Pons (tissue), 1 donor: ENCODE measurements around the gene CORT.

ENCODE experiments used
- DNase-seq: peaks from one replicate; pipeline ENCODE4 v3.0.0-alpha.2; 2016; ENCODE audit warnings: low spot score

The CORT gene

GRCh38 chr1:10474613-10475507 lies 25.0 kb downstream of the CORT start, which contains the start of gene PEX14:
Gene PEX14 (plus strand): TSS chr1:10474950. CDS start chr1:10474967, 17 bp downstream.
- DNase-seq, result peak; percentile 71

DNA sequence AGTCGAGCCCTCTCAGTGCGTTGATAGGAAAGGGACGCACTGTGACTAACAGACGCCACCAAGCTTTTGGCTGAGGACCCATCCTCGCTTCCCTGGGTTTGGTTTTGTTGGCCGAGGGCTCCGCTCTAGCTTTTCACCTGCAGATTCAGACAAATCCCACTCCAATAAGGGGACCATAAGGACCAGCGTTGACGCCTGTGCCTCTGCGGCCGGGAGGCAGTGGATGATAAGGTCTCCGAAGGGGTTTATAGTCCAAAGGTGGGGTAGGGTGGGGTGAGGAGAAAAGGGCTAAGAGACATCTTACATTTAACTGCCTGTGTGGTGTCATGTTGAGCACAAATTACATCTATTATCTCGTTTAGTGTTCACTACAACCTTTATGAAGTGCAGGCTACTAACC lies 25.7 kb downstream of the CORT start:
- DNase-seq, result no peak

DNA sequence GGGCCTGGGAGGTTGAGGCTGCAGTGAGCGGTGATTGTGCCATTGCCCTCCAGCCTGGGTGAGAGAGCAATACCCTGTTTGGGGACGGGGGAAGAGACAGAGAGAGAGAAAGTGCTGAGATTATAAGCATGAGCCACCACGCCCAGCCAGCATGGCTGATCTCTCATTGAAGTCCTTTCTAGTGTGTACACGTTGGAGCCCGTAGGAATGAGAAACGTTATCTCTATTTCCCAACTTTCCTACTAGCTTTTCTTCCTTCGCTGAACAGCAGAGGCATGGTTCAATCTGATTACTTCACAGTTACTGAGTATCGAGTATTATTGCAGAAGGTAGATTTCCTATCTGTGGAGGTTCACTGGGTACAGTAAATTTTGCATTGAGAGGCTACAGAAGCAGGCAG lies 29.5 kb downstream of the CORT start:
- DNase-seq, result no peak

DNA sequence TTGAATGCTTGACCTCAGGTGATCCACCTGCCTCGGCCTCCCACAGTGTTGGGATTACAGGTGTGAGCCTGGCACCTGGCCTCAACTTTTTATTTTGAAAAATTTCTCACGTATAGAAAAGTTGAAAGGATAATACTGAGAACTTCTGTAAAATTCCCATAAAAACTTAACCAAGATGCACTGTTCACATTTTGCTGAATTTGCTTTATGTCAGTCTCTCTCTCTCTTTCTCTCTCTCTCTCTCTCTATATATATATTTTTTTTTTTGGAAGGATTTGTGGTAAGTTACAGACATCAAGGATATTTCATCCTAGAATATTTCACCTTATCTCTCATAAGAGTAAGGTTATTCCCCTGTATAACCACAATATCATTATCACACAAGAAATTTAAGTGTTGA lies 30.8 kb downstream of the CORT start:
- no peak for DNase-seq

DNA sequence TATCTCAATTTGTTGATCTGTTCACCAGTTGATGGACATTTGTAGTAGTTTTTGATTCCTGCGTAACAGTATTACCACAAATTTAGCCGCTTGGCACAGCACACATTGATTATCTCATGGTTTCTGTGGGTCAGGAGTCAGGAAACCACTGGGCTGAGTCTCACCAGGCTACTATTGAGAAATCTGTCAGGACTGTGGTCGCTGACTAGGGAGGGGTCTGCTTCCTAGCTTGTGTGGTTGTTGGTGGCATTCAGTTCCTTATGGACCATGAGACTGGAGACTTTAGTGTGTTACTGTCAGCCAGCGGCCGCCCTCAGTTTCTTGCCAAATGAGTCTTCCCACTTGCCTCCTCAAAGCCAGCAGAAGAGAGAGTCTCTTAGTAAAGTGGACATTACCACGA lies 34.7 kb downstream of the CORT start:
- DNase-seq, result no peak

- no peak for DNase-seq
Observed at GRCh38 chr1:10489291-10490055, 39.6 kb downstream of the CORT start.

- no peak for DNase-seq
Observed at GRCh38 chr1:10490286-10490970, 40.6 kb downstream of the CORT start.

GRCh38 chr1:10494418-10494753 lies 44.6 kb downstream of the CORT start:
- DNase-seq, result no peak

GRCh38 chr1:10494754-10495474 lies 45.1 kb downstream of the CORT start:
- DNase-seq, result peak; percentile 78

GRCh38 chr1:10495475-10495817 lies 45.6 kb downstream of the CORT start:
- no peak for DNase-seq

DNA sequence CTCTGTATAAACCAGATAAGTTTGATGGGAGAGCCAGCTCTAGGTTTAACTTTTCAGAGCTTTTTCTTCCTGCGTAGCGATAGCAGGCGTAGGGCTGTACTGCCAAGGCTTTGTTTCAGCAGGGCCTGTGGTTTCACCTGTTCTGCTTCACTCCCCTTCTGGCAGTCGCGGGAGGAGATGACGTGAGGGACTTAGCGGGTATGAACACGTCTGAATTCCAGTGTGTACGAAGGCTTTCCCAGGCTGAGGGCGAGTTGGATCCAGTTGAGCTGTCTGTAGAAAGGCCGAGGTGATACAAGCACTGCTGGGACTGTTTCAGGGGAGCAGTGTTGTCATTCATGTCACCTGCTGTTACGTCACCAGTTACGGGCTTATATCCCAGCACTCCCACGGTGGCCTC lies 46.1 kb downstream of the CORT start:
- DNase-seq, result no peak

DNA sequence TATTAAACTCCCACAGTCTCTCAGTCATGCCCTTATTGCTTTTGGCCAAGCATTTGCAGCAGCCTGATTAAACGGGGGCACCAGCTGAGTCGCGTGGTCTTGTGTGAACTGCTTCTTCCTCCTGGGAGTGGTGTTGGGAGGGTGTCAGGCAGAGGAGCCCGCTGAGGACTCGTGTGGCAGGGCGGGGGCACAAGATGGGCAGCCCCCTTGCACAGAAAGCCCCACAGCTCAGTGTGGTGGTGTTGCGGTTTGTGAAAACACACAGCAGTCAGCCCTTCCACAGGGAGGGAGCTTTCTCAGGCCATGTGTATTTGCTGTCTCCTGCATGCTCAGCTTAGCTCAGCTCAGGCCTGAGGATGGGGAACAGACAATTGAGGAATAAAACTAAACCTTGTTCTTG lies 47.3 kb downstream of the CORT start:
- no peak for DNase-seq

DNA sequence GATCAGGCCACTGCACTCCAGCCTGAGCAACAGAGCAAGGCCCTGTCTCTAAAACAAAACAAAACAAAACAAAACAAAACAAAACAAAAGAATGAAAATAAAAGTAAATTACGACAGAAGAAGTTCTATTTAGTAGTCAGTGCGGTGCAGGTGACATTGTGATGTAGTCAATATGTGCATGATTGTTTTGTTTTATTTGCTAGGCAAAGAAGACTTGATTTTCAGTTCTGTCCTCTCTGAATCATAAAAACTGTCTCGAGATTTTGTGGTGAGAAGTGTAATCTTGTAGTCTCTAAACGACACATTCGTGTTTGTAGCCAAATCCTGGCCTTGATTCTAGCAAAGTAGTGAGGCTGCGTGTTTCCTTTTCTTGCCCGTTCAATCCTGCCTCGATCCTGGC lies 48.4 kb downstream of the CORT start:
- no peak for DNase-seq
